Type B pancreatic cell (in vitro differentiated cells): Measurements from ENCODE around the gene SP6. TPM values are rescaled to one million over a fixed set of nuclear protein-coding genes. Genes with fewer than 3 reads are reported as not detected.
A peak's percentile ranks its signal among the peaks of the same experiment; 100 is the strongest.

Experiments used
- DNase-seq: peaks from one replicate; pipeline ENCODE4 v3.0.0; 2021; ENCODE audit warnings: mixed read lengths; ENCODE audit not compliant: unreplicated experiment; ENCODE audit errors: extremely low spot score
- H3K27ac Mint-ChIP-seq: 2 replicates; pipeline ENCODE4 v1.8.0; 2021; ENCODE audit warnings: mild to moderate bottlenecking, mixed read lengths
- H3K27me3 Mint-ChIP-seq: 2 replicates; pipeline ENCODE4 v1.8.0; 2021; ENCODE audit warnings: mixed read lengths
- H3K36me3 Mint-ChIP-seq: 2 replicates; pipeline ENCODE4 v1.8.0; 2021; ENCODE audit warnings: mixed read lengths
- H3K4me1 Mint-ChIP-seq: one replicate; pipeline ENCODE4 v1.8.0; 2021; ENCODE audit warnings: mixed read lengths; ENCODE audit not compliant: unreplicated experiment
- H3K4me3 Mint-ChIP-seq: 2 replicates; pipeline ENCODE4 v1.8.0; 2021; ENCODE audit warnings: mild to moderate bottlenecking, mixed read lengths
- H3K9me3 Mint-ChIP-seq: 2 replicates; pipeline ENCODE4 v1.8.0; 2021; ENCODE audit warnings: mixed read lengths
- CTCF ChIP-seq: fragments of 200-600 bp; sonication (generic); conservative IDR thresholded peaks from 2 replicates; pipeline ENCODE4 v1.5.0; 2021; ENCODE audit warnings: antibody characterized with exemption, mild to moderate bottlenecking
- total RNA-seq: library from RNA; stranded (reverse); gene quantifications from 2 replicates; pipeline ENCODE4 v1.2.1, GENCODE V29; 2021; ENCODE audit warnings: low replicate concordance

SP6 gene
- total RNA-seq, 1 donor from 2014 or later = 19.3 TPM

DNA sequence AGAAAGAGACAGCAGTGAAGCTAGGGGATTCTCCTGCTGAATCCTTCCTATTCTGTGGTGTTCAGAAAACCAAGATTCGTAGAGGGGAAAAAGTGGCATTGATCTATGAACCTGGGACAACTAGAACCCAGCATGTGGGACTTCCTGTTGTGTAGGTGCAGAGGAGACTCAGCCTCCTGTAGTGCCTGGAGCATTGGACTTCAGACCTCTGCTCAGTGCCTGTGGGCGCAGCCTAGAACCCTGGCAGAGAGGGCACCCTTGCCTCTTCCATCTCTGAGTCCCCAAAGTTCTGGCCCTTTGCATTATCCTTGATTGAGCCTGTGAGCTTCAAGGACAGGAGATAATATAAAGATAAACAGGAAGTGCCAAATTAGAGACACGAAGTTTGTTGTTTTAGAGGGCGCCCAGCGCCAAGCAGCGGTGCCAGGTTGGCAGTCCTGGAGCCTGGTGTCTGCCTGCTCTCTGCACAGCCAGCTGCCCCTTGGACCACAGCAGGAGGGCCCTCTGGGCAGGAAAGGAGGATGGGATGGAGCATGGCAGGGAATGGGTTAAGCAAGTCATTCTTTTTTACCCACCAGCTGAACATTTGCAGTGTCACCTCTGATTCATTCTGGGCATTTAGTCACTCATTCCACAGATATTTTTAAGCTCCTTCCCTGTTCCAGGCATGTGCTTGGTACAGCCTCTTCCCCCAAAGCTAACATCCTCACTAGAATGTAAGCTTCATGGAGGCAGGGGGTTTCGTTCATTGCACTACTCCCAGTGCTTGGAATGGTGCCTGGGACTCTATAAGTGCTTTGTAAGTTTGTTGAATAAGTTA is 11.9 kb upstream of the SP6 start:
- Mint-ChIP-seq H3K27me3 (peaks cover 55% of the 10 kb centered on the region), H3K36me3 (no peaks in the 10 kb centered on the region), H3K4me3 (peak overlapping the region; percentile 56), H3K27ac (peak overlapping the region; percentile 89), H3K4me1 (peaks cover 6% of the 10 kb centered on the region), H3K9me3 (peaks cover 4% of the 10 kb centered on the region)
- TF ChIP-seq CTCF = no peak
- DNase-seq = no peak

DNA sequence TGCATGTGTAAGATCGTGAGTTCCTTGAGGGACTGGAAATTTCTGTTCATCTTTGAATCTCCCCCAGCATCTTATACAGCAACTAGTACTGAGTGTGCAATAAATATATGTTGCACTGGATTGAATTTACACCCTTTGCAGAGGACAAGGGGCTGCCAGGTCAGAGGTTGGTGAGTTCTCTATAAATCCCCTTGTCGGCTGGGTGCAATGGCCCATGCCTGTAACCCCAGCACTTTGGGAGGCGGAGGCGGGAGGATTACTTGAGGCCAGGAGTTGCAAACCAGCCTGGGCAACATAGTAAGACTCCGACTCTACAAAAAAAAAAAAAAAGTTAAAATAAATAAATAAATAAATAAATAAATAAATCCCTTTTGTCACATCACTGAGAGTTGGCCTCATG is 9.4 kb upstream of the SP6 start:
- Mint-ChIP-seq H3K4me3 (no peak overlapping the region), H3K36me3 (no peaks in the 10 kb centered on the region), H3K27me3 (peaks cover 55% of the 10 kb centered on the region), H3K27ac (no peak overlapping the region), H3K4me1 (peaks cover 6% of the 10 kb centered on the region), H3K9me3 (peaks cover 4% of the 10 kb centered on the region)
- TF ChIP-seq CTCF = no peak
- no peak for DNase-seq

GRCh38 chr17:47857551-47858455 is 6.8 kb upstream of the SP6 start:
- DNase-seq = no peak
- Mint-ChIP-seq H3K27ac (no peak overlapping the region), H3K27me3 (peaks cover 72% of the 10 kb centered on the region), H3K36me3 (no peaks in the 10 kb centered on the region), H3K4me3 (no peak overlapping the region), H3K9me3 (no peaks in the 10 kb centered on the region), H3K4me1 (no peaks in the 10 kb centered on the region)
- TF ChIP-seq CTCF = no peak

GRCh38 chr17:47856830-47857229 is 5.9 kb upstream of the SP6 start:
- Mint-ChIP-seq H3K27ac (no peak overlapping the region), H3K4me3 (no peak overlapping the region), H3K36me3 (no peaks in the 10 kb centered on the region), H3K9me3 (no peaks in the 10 kb centered on the region), H3K27me3 (peaks cover 82% of the 10 kb centered on the region), H3K4me1 (peaks cover 5% of the 10 kb centered on the region)
- DNase-seq = no peak
- no peak for TF ChIP-seq CTCF

DNA sequence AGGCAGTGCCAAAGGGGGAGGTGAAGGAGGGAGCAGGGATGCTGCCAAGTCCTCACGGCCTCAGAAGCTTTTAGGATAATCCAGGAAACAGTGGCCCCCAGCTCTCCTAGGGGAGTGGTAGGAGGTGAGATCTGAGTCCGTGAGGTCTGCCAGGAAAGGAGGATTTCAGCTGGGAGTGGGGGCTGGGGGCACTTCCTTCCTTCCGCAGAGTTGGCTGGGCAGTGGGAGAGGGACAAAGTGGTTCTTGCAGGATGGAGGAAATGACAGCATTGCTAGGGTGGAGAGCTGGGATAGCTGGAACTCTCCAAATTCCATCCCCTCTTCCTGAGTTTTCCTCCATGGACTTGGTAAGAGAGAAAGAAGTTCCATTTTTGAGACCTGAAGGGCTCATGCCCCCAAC is 4.8 kb upstream of the SP6 start:
- Mint-ChIP-seq H3K36me3 (no peaks in the 10 kb centered on the region), H3K27me3 (peaks cover 85% of the 10 kb centered on the region), H3K4me3 (no peak overlapping the region), H3K9me3 (no peaks in the 10 kb centered on the region), H3K27ac (no peak overlapping the region), H3K4me1 (peaks cover 5% of the 10 kb centered on the region)
- no peak for TF ChIP-seq CTCF
- no peak for DNase-seq
